Tongue (tissue), 2 donors: ENCODE data around the gene CMTM3. TPM values are rescaled to one million over a fixed set of nuclear protein-coding genes. Genes with fewer than 3 reads are reported as not detected.
"Not testable (repeated sequence)": the region's sequence is repeated elsewhere in the genome, so short reads cannot be mapped to it uniquely, and the experiment has no call there.

Experiments
- DNase-seq: peaks from one replicate; pipeline ENCODE4 v3.0.0-alpha.2; 2015
- total RNA-seq: library from RNA; depleted of rRNA; stranded (reverse); fragments of >200 nt; gene quantifications from one replicate; pipeline ENCODE4 v1.2.3, GENCODE V29; 2014

Gene CMTM3
- total RNA-seq, 1 donor from 2014 or later, result 35.5 TPM

- DNase-seq, result no peak
Observed at GRCh38 chr16:66636199-66636598, 31.7 kb downstream of the CMTM3 start.

- DNase-seq, result no peak
Observed at GRCh38 chr16:66637806-66638205, 33.3 kb downstream of the CMTM3 start.

- no peak for DNase-seq
Observed at GRCh38 chr16:66639091-66639885, 34.8 kb downstream of the CMTM3 start.

- DNase-seq, result no peak
Observed at GRCh38 chr16:66640724-66641314, 36.3 kb downstream of the CMTM3 start.

GRCh38 chr16:66641387-66641786 lies 36.9 kb downstream of the CMTM3 start:
- no peak for DNase-seq

GRCh38 chr16:66647866-66648265 lies 43.4 kb downstream of the CMTM3 start:
- DNase-seq, result no peak

- no peak for DNase-seq
Observed at GRCh38 chr16:66649167-66649566, 44.7 kb downstream of the CMTM3 start.

- no peak for DNase-seq
Observed at GRCh38 chr16:66649636-66650205, 45.2 kb downstream of the CMTM3 start.

GRCh38 chr16:66650707-66651473 lies 46.4 kb downstream of the CMTM3 start:
- peak; percentile 96 for DNase-seq

GRCh38 chr16:66651474-66651765 lies 46.9 kb downstream of the CMTM3 start:
- no peak for DNase-seq

GRCh38 chr16:66651965-66652364 lies 47.5 kb downstream of the CMTM3 start:
- DNase-seq, result no peak

- DNase-seq, result no peak
Observed at GRCh38 chr16:66652661-66653360, 48.3 kb downstream of the CMTM3 start.

GRCh38 chr16:66653581-66654350 lies 49.3 kb downstream of the CMTM3 start:
- DNase-seq, result no peak

GRCh38 chr16:66656547-66656946 lies 52.0 kb downstream of the CMTM3 start:
- no peak for DNase-seq

- DNase-seq, result no peak
Observed at GRCh38 chr16:66658143-66658859, 53.8 kb downstream of the CMTM3 start.

GRCh38 chr16:66658860-66659190 lies 54.3 kb downstream of the CMTM3 start:
- DNase-seq, result no peak

GRCh38 chr16:66660422-66661209 lies 56.1 kb downstream of the CMTM3 start:
- DNase-seq, result peak; percentile 79

GRCh38 chr16:66661210-66661560 lies 56.7 kb downstream of the CMTM3 start:
- no peak for DNase-seq

- DNase-seq, result not testable (repeated sequence)
Observed at GRCh38 chr16:66661671-66662346, 57.3 kb downstream of the CMTM3 start.
